ENCODE measurements around the gene P2RX6. TPM values are rescaled to one million over a fixed set of nuclear protein-coding genes. Genes with fewer than 3 reads are reported as not detected.
"Not testable (repeated sequence)": the region's sequence is repeated elsewhere in the genome, so short reads cannot be mapped to it uniquely, and the experiment has no call there.

P2RX6 gene
- total and polyA plus RNA-seq, 2 experiments from 2014 or later = not detected

DNA sequence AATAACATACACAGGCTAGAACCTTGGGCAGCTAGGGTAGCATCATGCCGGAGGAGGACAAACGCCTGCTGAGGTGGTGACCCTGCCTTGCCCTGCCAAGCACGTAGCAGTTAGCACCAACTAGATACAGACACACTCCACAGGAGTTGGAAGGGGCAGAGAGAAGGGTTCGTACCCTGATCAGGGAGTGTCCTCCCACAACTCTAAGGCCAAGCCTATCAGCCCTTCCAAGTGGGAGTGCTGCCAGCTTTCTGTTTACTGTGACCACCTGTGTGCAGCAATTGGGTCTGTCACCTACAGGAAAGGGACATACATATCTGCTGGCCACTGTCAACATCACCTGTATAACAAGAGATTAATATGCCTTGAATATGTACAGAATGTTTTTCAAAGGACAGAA lies 11.2 kb upstream of the P2RX6 start:
- peaks cover 8% of the 10 kb centered on the region for H3K4me1 Mint-ChIP-seq
- Histone ChIP-seq H3K4me1 (ENCODE audit: insufficient read depth) (peaks cover 9% of the 10 kb centered on the region), H3K4me2 (no peak overlapping the region), H3K4me3 (no peak overlapping the region), H2AFZ (no peak overlapping the region), H3K27me3 (ENCODE audit: insufficient read depth) (no peaks in the 10 kb centered on the region), H3K36me3 (ENCODE audit: insufficient read depth) (no peaks in the 10 kb centered on the region), H3K9me2 (ENCODE audit: insufficient read depth) (no peaks in the 10 kb centered on the region), H4K20me1 (replicated peaks; ENCODE audit: insufficient read depth) (no peaks in the 10 kb centered on the region), H3F3A (replicated peaks; ENCODE audit: low read depth) (peaks cover 10% of the 10 kb centered on the region; the same call in 1 of the 2 replicates), H3K79me2 (replicated peaks; ENCODE audit: insufficient read depth) (0 out of 2 replicates have a peak, but pooled peaks cover 4% of the 10 kb centered on the region), H3K27ac (ENCODE audit: low read depth) (no peak overlapping the region)
- TF ChIP-seq ZNF114 (CRISPR knock-in tag; IDR thresholded peaks at IDR 0.05) (no peak), STAT1 (IDR thresholded peaks at IDR 0.05; ENCODE audit: unreplicated experiment) (no peak), NANOG (IDR thresholded peaks at IDR 0.05; ENCODE audit: borderline replicate concordance) (no peak)
- no peak overlapping the region for H3K27ac Mint-ChIP-seq
- H3K4me3 Mint-ChIP-seq = peak overlapping the region; percentile 91; the same call in 1 of the 3 replicates
- no peaks in the 10 kb centered on the region for H3K9me3 Mint-ChIP-seq
- H3K27me3 Mint-ChIP-seq (ENCODE audit: insufficient read depth, low read depth, poor library complexity) = peaks cover 8% of the 10 kb centered on the region
- no peak for DNase-seq (ENCODE audit: low spot score)
- no peak for ATAC-seq
- H3K36me3 Mint-ChIP-seq (ENCODE audit: low read depth) = 0 out of 3 replicates have a peak, but pooled peaks cover 8% of the 10 kb centered on the region

DNA sequence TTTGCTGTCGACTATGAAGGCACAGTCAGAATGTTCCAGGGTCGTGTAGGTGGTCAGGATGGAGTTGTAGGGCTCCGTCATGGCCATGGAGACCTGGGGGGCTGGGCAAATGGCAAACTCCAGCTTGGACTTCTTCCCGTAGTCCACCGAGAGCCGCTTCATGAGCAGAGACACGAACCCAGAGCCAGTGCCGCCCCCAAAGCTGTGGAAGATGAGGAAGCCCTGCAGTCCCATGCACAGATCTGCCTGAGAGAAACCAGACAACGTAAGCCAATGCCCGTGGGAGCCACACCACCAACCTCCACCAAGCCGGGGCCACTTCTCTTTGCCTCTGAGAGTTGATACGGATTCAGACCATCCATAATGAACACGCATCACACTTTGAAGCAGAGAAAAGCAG lies 5.8 kb upstream of the P2RX6 start:
- peaks cover 32% of the 10 kb centered on the region for H3K4me1 Mint-ChIP-seq
- not testable (repeated sequence) for H3K4me3 Mint-ChIP-seq; H3K36me3 Mint-ChIP-seq (ENCODE audit: low read depth); H3K27me3 Mint-ChIP-seq (ENCODE audit: insufficient read depth, low read depth, poor library complexity); H3K79me2 ChIP-seq (replicated peaks; ENCODE audit: insufficient read depth); H3K4me3 ChIP-seq; ATAC-seq; H3K9me3 Mint-ChIP-seq; H3K27me3 ChIP-seq (ENCODE audit: insufficient read depth); DNase-seq (ENCODE audit: low spot score); H3K36me3 ChIP-seq (ENCODE audit: insufficient read depth); H3K9me2 ChIP-seq (ENCODE audit: insufficient read depth); H4K20me1 ChIP-seq (replicated peaks; ENCODE audit: insufficient read depth); H3K27ac Mint-ChIP-seq; H3F3A ChIP-seq (replicated peaks; ENCODE audit: low read depth); H2AFZ ChIP-seq; H3K27ac ChIP-seq (ENCODE audit: low read depth); H3K4me2 ChIP-seq
- H3K4me1 ChIP-seq (ENCODE audit: insufficient read depth) = peaks cover 12% of the 10 kb centered on the region

DNA sequence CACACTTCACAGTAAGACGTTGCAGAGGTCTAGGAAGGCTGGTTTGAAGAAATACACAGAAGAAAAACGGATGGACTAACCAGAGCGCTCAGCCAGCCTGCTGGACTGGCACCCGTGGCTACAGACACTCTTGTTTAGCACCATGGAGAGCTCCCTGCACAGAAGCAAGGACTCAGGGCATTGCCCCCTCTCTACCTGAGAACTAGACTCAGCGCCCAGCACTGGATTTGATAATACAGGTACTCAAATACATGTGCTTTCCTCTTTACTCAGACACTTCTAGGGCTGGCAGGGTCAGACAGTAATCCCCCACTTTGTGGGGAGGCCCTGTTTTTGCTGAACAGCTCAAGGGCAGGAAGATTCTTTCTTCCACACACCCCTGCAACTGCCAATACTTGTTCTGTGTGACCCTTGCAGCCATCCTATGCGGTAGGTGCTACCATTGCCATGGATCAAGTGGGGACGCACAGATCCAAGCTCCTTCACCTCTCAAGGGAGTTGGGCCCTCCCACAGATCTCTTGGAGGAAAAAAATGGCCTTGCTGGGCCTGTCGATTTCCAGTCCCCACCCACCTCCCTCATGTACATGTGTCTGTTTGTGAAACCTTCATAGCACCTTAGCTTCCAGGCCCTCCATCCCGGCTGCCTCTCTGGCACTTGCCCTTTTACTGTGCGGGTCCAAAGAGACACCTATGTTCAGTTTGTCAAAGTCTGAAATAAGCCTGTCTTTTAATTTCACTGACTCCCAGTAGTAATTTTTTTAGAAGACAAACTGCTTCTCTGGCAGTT lies 5.1 kb upstream of the P2RX6 start:
- Mint-ChIP-seq H3K27me3 (ENCODE audit: insufficient read depth, low read depth, poor library complexity) (peaks cover 9% of the 10 kb centered on the region), H3K27ac (peak overlapping the region; percentile 65; the same call in 1 of the 2 replicates), H3K36me3 (ENCODE audit: low read depth) (no peaks in the 10 kb centered on the region), H3K9me3 (no peaks in the 10 kb centered on the region), H3K4me1 (peaks cover 38% of the 10 kb centered on the region), H3K4me3 (peak overlapping the region; percentile 62)
- H3K4me2 ChIP-seq = peak overlapping the region; percentile 73
- H3K36me3 ChIP-seq (ENCODE audit: insufficient read depth) = no peaks in the 10 kb centered on the region
- no peaks in the 10 kb centered on the region for H3K27me3 ChIP-seq (ENCODE audit: insufficient read depth)
- DNase-seq (ENCODE audit: low spot score) (peak; percentile 83), ATAC-seq (peak; percentile 50)
- TF ChIP-seq EZH2 (IDR thresholded peaks at IDR 0.05; ENCODE audit: low read depth, unreplicated experiment) (no peak), POLR2AphosphoS5 (IDR thresholded peaks at IDR 0.05; ENCODE audit: low read depth) (no peak), CREB1 (CRISPR knock-in tag; IDR thresholded peaks at IDR 0.05; ENCODE audit: low read depth) (no peak)
- TF ChIP-seq, protein P1, sequence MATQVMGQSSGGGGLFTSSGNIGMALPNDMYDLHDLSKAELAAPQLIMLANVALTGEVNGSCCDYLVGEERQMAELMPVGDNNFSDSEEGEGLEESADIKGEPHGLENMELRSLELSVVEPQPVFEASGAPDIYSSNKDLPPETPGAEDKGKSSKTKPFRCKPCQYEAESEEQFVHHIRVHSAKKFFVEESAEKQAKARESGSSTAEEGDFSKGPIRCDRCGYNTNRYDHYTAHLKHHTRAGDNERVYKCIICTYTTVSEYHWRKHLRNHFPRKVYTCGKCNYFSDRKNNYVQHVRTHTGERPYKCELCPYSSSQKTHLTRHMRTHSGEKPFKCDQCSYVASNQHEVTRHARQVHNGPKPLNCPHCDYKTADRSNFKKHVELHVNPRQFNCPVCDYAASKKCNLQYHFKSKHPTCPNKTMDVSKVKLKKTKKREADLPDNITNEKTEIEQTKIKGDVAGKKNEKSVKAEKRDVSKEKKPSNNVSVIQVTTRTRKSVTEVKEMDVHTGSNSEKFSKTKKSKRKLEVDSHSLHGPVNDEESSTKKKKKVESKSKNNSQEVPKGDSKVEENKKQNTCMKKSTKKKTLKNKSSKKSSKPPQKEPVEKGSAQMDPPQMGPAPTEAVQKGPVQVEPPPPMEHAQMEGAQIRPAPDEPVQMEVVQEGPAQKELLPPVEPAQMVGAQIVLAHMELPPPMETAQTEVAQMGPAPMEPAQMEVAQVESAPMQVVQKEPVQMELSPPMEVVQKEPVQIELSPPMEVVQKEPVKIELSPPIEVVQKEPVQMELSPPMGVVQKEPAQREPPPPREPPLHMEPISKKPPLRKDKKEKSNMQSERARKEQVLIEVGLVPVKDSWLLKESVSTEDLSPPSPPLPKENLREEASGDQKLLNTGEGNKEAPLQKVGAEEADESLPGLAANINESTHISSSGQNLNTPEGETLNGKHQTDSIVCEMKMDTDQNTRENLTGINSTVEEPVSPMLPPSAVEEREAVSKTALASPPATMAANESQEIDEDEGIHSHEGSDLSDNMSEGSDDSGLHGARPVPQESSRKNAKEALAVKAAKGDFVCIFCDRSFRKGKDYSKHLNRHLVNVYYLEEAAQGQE (IDR thresholded peaks at IDR 0.05; ENCODE audit: unreplicated experiment) = peak; percentile 86
- no peaks in the 10 kb centered on the region for H3K9me2 ChIP-seq (ENCODE audit: insufficient read depth)
- H3F3A ChIP-seq (replicated peaks; ENCODE audit: low read depth) = no peaks in the 10 kb centered on the region
- peak overlapping the region; percentile 38 for H3K4me3 ChIP-seq
- H4K20me1 ChIP-seq (replicated peaks; ENCODE audit: insufficient read depth) = no peaks in the 10 kb centered on the region
- H3K27ac ChIP-seq (ENCODE audit: low read depth) = peak overlapping the region; percentile 78
- H2AFZ ChIP-seq = no peak overlapping the region
- H3K4me1 ChIP-seq (ENCODE audit: insufficient read depth) = peaks cover 18% of the 10 kb centered on the region
- H3K79me2 ChIP-seq (replicated peaks; ENCODE audit: insufficient read depth) = no peaks in the 10 kb centered on the region
